Neural progenitor cell (in vitro differentiated cells): ENCODE results near the gene MTAP. TPM values are rescaled to one million over a fixed set of nuclear protein-coding genes. Genes with fewer than 3 reads are reported as not detected.
A peak's percentile ranks its signal among the peaks of the same experiment; 100 is the strongest.

ENCODE experiments used
- DNase-seq: peaks from one replicate; pipeline ENCODE4 v3.0.0-alpha.2; 2016; ENCODE audit warnings: low spot score
- H2AFZ ChIP-seq: fragments of 200-600 bp; sonication (generic); replicated peaks from 2 replicates; pipeline ENCODE4 v1.6.1; 2016; ENCODE audit warnings: antibody characterized with exemption
- H3F3A ChIP-seq: fragments of 200-600 bp; sonication (generic); 2 replicates; pipeline ENCODE4 v1.6.1; 2016; ENCODE audit warnings: antibody characterized with exemption, low read depth
- H3K27ac ChIP-seq: fragments of 200-600 bp; sonication (generic); 2 replicates; pipeline ENCODE4 v1.5.1; 2016; ENCODE audit warnings: mild to moderate bottlenecking
- H3K27me3 ChIP-seq: fragments of 200-600 bp; sonication (generic); 2 replicates; pipeline ENCODE4 v1.6.1; 2016; ENCODE audit warnings: mild to moderate bottlenecking, moderate library complexity
- H3K36me3 ChIP-seq: fragments of 200-600 bp; sonication (generic); 2 replicates; pipeline ENCODE4 v1.5.1; 2016
- H3K4me1 ChIP-seq: fragments of 200-600 bp; sonication (generic); 2 replicates; pipeline ENCODE4 v1.6.1; 2016; ENCODE audit warnings: mixed run types
- H3K4me2 ChIP-seq: fragments of 200-600 bp; sonication (generic); 2 replicates; pipeline ENCODE4 v1.6.1; 2016
- H3K4me3 ChIP-seq: fragments of 200-600 bp; sonication (generic); 2 replicates; pipeline ENCODE4 v1.5.1; 2016
- H3K79me2 ChIP-seq: fragments of 200-600 bp; sonication (generic); 2 replicates; pipeline ENCODE4 v1.6.1; 2016; ENCODE audit warnings: low read depth
- H3K9ac ChIP-seq: fragments of 200-600 bp; sonication (generic); 2 replicates; pipeline ENCODE4 v1.6.1; 2016
- H3K9me3 ChIP-seq: fragments of 200-600 bp; sonication (generic); 2 replicates; pipeline ENCODE4 v1.5.1; 2016; ENCODE audit warnings: low read depth
- H4K20me1 ChIP-seq: fragments of 200-600 bp; sonication (generic); 2 replicates; pipeline ENCODE4 v1.6.1; 2016; ENCODE audit warnings: low read depth
- H3K27ac Mint-ChIP-seq: 3 replicates; pipeline ENCODE4 v1.8.0; 2021; ENCODE audit warnings: mixed read lengths
- H3K27me3 Mint-ChIP-seq: 2 replicates; pipeline ENCODE4 v1.8.0; 2022; ENCODE audit warnings: low read depth, mild to moderate bottlenecking, inconsistent platforms, moderate library complexity, mixed read lengths; ENCODE audit not compliant: insufficient read depth
- H3K36me3 Mint-ChIP-seq: 3 replicates; pipeline ENCODE4 v1.8.0; 2021; ENCODE audit warnings: mixed read lengths
- H3K4me1 Mint-ChIP-seq: 3 replicates; pipeline ENCODE4 v1.8.0; 2021; ENCODE audit warnings: mixed read lengths
- H3K4me3 Mint-ChIP-seq: 3 replicates; pipeline ENCODE4 v1.8.0; 2021; ENCODE audit warnings: mild to moderate bottlenecking, moderate library complexity, mixed read lengths
- H3K9me3 Mint-ChIP-seq: 3 replicates; pipeline ENCODE4 v1.8.0; 2020; ENCODE audit warnings: mixed read lengths
- EZH2 ChIP-seq: fragments of 200-600 bp; sonication (generic); IDR thresholded peaks from 2 replicates; pipeline ENCODE4 v1.6.1; 2017; ENCODE audit warnings: antibody characterized with exemption, mild to moderate bottlenecking, moderate library complexity
- EZH2phosphoT487 ChIP-seq: fragments of 200-600 bp; sonication (generic); IDR thresholded peaks from 2 replicates; pipeline ENCODE4 v1.6.1; 2017; ENCODE audit warnings: antibody characterized with exemption
- total RNA-seq: library from RNA; depleted of rRNA; stranded (reverse); fragments of >200 nt; gene quantifications from 2 replicates; pipeline ENCODE4 v1.2.3, GENCODE V29; 2015; ENCODE audit warnings: low replicate concordance
- TF ChIP-seq, protein P1 (sequence below): fragments of 200-600 bp; sonication (generic); IDR thresholded peaks from 2 replicates; pipeline ENCODE4 v1.5.1; 2017; ENCODE audit warnings: antibody characterized with exemption, mild to moderate bottlenecking

MTAP gene
- total RNA-seq, 1 donor from 2014 or later, result 21.6 TPM

DNA sequence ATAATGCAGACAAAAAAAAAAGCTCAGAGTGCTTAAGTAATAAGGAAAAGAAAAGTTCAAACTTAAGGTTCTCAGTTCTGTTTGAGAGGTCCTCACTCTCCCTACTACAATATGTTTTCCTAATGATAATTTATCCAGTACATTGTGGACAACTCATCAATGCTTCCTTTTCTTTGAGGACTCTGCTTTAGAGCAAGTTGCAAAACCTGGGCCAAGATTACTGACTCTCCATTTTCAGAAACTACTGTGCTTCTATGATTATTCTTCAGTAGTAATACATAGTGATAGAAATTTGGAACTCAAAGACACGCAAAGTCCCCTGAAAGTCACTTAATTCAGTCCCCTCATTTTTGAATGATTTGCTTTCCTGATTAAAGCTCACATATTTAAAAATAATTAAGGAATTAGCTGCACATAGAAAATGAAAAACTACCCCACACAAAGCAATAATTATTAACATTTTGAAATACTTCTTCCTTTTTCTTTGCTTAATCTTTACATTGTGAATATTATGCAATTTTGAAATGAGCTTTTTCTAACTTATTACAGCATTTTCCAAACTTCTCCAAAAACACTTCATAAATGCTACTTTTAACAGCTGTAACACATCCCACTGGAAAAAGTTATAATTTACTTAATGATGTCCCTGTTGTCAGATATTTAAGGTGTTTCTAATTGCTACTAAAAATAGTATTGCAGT is 180.6 kb downstream of the MTAP start:
- peaks cover 99% of the 10 kb centered on the region for H3K27me3 ChIP-seq
- H4K20me1 ChIP-seq, result peaks cover 13% of the 10 kb centered on the region
- DNase-seq, result no peak
- peaks cover 53% of the 10 kb centered on the region for H3K27me3 Mint-ChIP-seq
- H3F3A ChIP-seq, result no peaks in the 10 kb centered on the region
- H3K27ac Mint-ChIP-seq, result no peak overlapping the region
- TF ChIP-seq EZH2, result no peak
- H3K9ac ChIP-seq, result no peak overlapping the region
- no peaks in the 10 kb centered on the region for H3K79me2 ChIP-seq
- H3K9me3 Mint-ChIP-seq, result no peaks in the 10 kb centered on the region
- no peak overlapping the region for H3K4me3 Mint-ChIP-seq
- no peaks in the 10 kb centered on the region for H3K36me3 Mint-ChIP-seq
- H3K27ac ChIP-seq, result no peak overlapping the region
- no peak overlapping the region for H3K4me3 ChIP-seq
- H3K4me1 ChIP-seq, result no peaks in the 10 kb centered on the region
- no peaks in the 10 kb centered on the region for H3K9me3 ChIP-seq
- no peak overlapping the region for H3K4me2 ChIP-seq
- H3K36me3 ChIP-seq, result no peaks in the 10 kb centered on the region
- peaks cover 4% of the 10 kb centered on the region for H3K4me1 Mint-ChIP-seq
- H2AFZ ChIP-seq, result no peak overlapping the region

DNA sequence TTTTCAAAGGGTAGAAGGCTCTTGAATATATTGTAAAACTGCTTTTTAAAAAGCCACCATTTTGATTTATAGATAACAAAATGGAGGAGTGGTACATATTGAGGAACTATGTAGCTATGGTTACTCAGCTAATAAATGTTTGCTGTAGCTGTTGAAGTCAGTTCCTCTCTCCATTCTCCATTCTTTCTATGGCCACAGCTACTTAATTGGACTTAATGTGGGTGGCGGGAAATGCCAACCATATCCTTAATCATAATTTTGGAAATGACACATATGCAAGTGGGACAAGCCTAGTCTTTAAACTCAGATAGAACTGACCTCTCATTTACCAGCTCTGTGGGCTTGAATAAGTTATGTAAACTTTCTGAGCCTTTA is 181.1 kb downstream of the MTAP start:
- TF ChIP-seq, protein P1, sequence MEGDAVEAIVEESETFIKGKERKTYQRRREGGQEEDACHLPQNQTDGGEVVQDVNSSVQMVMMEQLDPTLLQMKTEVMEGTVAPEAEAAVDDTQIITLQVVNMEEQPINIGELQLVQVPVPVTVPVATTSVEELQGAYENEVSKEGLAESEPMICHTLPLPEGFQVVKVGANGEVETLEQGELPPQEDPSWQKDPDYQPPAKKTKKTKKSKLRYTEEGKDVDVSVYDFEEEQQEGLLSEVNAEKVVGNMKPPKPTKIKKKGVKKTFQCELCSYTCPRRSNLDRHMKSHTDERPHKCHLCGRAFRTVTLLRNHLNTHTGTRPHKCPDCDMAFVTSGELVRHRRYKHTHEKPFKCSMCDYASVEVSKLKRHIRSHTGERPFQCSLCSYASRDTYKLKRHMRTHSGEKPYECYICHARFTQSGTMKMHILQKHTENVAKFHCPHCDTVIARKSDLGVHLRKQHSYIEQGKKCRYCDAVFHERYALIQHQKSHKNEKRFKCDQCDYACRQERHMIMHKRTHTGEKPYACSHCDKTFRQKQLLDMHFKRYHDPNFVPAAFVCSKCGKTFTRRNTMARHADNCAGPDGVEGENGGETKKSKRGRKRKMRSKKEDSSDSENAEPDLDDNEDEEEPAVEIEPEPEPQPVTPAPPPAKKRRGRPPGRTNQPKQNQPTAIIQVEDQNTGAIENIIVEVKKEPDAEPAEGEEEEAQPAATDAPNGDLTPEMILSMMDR, result no peak
- peak; percentile 40 for TF ChIP-seq EZH2
- Histone ChIP-seq H3K36me3 (no peaks in the 10 kb centered on the region), H3K9ac (no peak overlapping the region), H3K79me2 (no peaks in the 10 kb centered on the region), H3K4me1 (no peaks in the 10 kb centered on the region), H3K27me3 (peaks cover 99% of the 10 kb centered on the region), H3K9me3 (no peaks in the 10 kb centered on the region), H3K4me2 (no peak overlapping the region), H2AFZ (no peak overlapping the region), H3F3A (peaks cover 4% of the 10 kb centered on the region), H3K4me3 (no peak overlapping the region), H3K27ac (no peak overlapping the region), H4K20me1 (peaks cover 17% of the 10 kb centered on the region)
- H3K27ac Mint-ChIP-seq, result no peak overlapping the region
- no peaks in the 10 kb centered on the region for H3K36me3 Mint-ChIP-seq
- H3K9me3 Mint-ChIP-seq, result no peaks in the 10 kb centered on the region
- no peak overlapping the region for H3K4me3 Mint-ChIP-seq
- H3K27me3 Mint-ChIP-seq, result peaks cover 54% of the 10 kb centered on the region
- DNase-seq, result no peak
- peaks cover 4% of the 10 kb centered on the region for H3K4me1 Mint-ChIP-seq

DNA sequence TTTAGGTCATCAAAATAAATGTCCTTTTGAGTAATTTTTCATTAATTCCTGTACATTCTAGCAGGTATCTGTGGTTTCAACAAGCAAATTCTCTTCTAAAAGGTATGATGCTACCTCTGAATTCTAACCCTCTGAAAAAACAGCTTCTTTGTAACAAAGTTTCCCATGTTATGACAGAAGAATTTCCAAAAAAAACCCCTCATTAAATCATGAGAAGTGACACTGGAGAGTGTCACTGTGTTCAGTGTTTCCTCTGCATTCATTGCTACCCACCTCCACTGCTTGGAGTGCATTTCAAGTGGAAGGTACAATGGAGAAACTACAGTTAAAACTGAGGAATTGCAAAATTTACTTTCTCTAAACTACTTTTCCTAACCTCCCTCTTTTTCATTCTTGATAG is 181.7 kb downstream of the MTAP start:
- no peak overlapping the region for H3K27ac ChIP-seq
- H3K9me3 Mint-ChIP-seq, result no peaks in the 10 kb centered on the region
- no peaks in the 10 kb centered on the region for H3K36me3 Mint-ChIP-seq
- H3F3A ChIP-seq, result peaks cover 8% of the 10 kb centered on the region
- H3K27me3 Mint-ChIP-seq, result peaks cover 54% of the 10 kb centered on the region
- H3K79me2 ChIP-seq, result no peaks in the 10 kb centered on the region
- H3K27me3 ChIP-seq, result peaks cover 99% of the 10 kb centered on the region
- H3K27ac Mint-ChIP-seq, result no peak overlapping the region
- H3K36me3 ChIP-seq, result no peaks in the 10 kb centered on the region
- H3K4me1 Mint-ChIP-seq, result peaks cover 4% of the 10 kb centered on the region
- no peak overlapping the region for H2AFZ ChIP-seq
- no peaks in the 10 kb centered on the region for H3K9me3 ChIP-seq
- DNase-seq, result no peak
- no peaks in the 10 kb centered on the region for H3K4me1 ChIP-seq
- H3K4me3 ChIP-seq, result no peak overlapping the region
- TF ChIP-seq EZH2 (peak; percentile 50), EZH2phosphoT487 (no peak)
- TF ChIP-seq, protein P1, result no peak
- H3K4me3 Mint-ChIP-seq, result no peak overlapping the region
- H3K4me2 ChIP-seq, result no peak overlapping the region
- peaks cover 17% of the 10 kb centered on the region for H4K20me1 ChIP-seq
- H3K9ac ChIP-seq, result no peak overlapping the region

- Histone ChIP-seq H2AFZ (no peak overlapping the region), H3K36me3 (no peaks in the 10 kb centered on the region), H3F3A (peaks cover 11% of the 10 kb centered on the region), H3K4me3 (no peak overlapping the region), H3K79me2 (no peaks in the 10 kb centered on the region), H3K27me3 (peaks cover 100% of the 10 kb centered on the region), H3K4me2 (no peak overlapping the region), H3K9me3 (no peaks in the 10 kb centered on the region), H3K4me1 (no peaks in the 10 kb centered on the region), H4K20me1 (peaks cover 34% of the 10 kb centered on the region), H3K27ac (no peak overlapping the region), H3K9ac (no peak overlapping the region)
- Mint-ChIP-seq H3K27ac (no peak overlapping the region), H3K4me3 (no peak overlapping the region), H3K27me3 (peaks cover 61% of the 10 kb centered on the region), H3K4me1 (peaks cover 4% of the 10 kb centered on the region), H3K9me3 (peaks cover 3% of the 10 kb centered on the region), H3K36me3 (no peaks in the 10 kb centered on the region)
- no peak for DNase-seq
- TF ChIP-seq, protein P1, result no peak
- no peak for TF ChIP-seq EZH2phosphoT487
- peak; percentile 4 for TF ChIP-seq EZH2
Observed at GRCh38 chr9:21985964-21986667, 183.7 kb downstream of the MTAP start.
